Measurements from ENCODE around the gene IGFL2. TPM values are rescaled to one million over a fixed set of nuclear protein-coding genes. Genes with fewer than 3 reads are reported as not detected.

Gene IGFL2
- polyA plus RNA-seq, 3 donors = not detected

GRCh38 chr19:46142294-46142693 is 5.7 kb upstream of the IGFL2 start:
- peaks cover 0 to 5% (median 0%) of the 10 kb centered on the region in 7 donors for H3K9me3 Mint-ChIP-seq
- H3K9me3 ChIP-seq (replicated peaks in 1 of 2; ENCODE audit: control insufficient read depth in 1 of 2, insufficient read depth in 1 of 2, low read length in 2 of 2) = no peaks in the 10 kb centered on the region

DNA sequence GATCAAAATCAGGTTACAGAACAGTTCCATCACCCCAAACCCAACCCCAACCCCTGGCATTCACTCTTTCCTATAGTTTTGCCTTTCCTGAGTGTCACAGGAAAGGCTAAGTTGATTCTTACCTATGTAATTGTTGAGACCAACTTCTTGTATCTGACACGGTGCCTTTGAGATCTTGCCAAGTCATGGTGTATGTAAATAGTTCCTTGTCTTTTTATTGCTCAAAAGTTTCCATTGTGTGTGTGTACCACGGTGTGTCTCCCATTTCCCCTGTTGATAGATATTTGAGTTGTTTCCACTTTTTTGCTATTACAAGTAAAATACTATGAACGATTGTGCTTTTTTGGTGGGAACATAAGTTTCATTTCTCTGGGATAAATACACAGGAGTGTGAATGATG is 3.3 kb upstream of the IGFL2 start:
- Histone ChIP-seq H3K9me3 (replicated peaks in 1 of 2; ENCODE audit: control insufficient read depth in 1 of 2, insufficient read depth in 1 of 2, low read length in 2 of 2) (no peaks in the 10 kb centered on the region), H3K27ac (ENCODE audit: low read depth in 1 of 2, low read length in 2 of 2) (no peak overlapping the region), H3K4me3 (replicated peaks in 1 of 3; ENCODE audit: low read depth in 2 of 3, low read length in 3 of 3) (no peak overlapping the region), H3K79me2 (ENCODE audit: insufficient read depth, low read length) (no peaks in the 10 kb centered on the region), H4K20me1 (ENCODE audit: insufficient read depth, low read length) (no peaks in the 10 kb centered on the region), H3K9ac (ENCODE audit: insufficient read depth, low read length, poor library complexity, severe bottlenecking) (no peak overlapping the region), H3K36me3 (replicated peaks in 1 of 2; ENCODE audit: control insufficient read depth in 1 of 2, insufficient read depth in 2 of 2, low read length in 2 of 2) (no peaks in the 10 kb centered on the region), H3K4me2 (replicated peaks; ENCODE audit: extremely low read depth, low read length, poor library complexity, severe bottlenecking) (no peak overlapping the region), H3K27me3 (ENCODE audit: control insufficient read depth in 2 of 2, insufficient read depth in 2 of 2, low read length in 2 of 2) (peaks cover 0 to 2% of the 10 kb centered on the region in 2 donors), H2AFZ (ENCODE audit: insufficient read depth, low read depth, low read length, poor library complexity, severe bottlenecking) (no peak overlapping the region), H3K4me1 (ENCODE audit: control insufficient read depth in 1 of 2, insufficient read depth in 2 of 2, low read length in 2 of 2) (no peaks in the 10 kb centered on the region)
- Mint-ChIP-seq H3K36me3 (no peaks in the 10 kb centered on the region), H3K27ac (no peak overlapping the region), H3K9me3 (peaks cover 0 to 5% (median 0%) of the 10 kb centered on the region in 7 donors), H3K4me3 (no peak overlapping the region), H3K27me3 (ENCODE audit: low read depth in 3 of 3) (peaks cover 4 to 37% (median 25%) of the 10 kb centered on the region in 3 donors), H3K4me1 (no peaks in the 10 kb centered on the region)
- no peak for DNase-seq
- TF ChIP-seq, protein P1, sequence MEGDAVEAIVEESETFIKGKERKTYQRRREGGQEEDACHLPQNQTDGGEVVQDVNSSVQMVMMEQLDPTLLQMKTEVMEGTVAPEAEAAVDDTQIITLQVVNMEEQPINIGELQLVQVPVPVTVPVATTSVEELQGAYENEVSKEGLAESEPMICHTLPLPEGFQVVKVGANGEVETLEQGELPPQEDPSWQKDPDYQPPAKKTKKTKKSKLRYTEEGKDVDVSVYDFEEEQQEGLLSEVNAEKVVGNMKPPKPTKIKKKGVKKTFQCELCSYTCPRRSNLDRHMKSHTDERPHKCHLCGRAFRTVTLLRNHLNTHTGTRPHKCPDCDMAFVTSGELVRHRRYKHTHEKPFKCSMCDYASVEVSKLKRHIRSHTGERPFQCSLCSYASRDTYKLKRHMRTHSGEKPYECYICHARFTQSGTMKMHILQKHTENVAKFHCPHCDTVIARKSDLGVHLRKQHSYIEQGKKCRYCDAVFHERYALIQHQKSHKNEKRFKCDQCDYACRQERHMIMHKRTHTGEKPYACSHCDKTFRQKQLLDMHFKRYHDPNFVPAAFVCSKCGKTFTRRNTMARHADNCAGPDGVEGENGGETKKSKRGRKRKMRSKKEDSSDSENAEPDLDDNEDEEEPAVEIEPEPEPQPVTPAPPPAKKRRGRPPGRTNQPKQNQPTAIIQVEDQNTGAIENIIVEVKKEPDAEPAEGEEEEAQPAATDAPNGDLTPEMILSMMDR (IDR thresholded peaks at IDR 0.05) = no peak
- WGBS (ENCODE audit: insufficient coverage) = 13% methylated on average over 1 of the region's 3 CpGs
- intact Hi-C loops (cut with micrococcal nuclease) = no loop called here

More at GRCh38 chr19:46142294-46142693, 5.7 kb upstream of the IGFL2 start:
- Histone ChIP-seq H3K36me3 (replicated peaks in 1 of 2; ENCODE audit: control insufficient read depth in 1 of 2, insufficient read depth in 2 of 2, low read length in 2 of 2) (no peaks in the 10 kb centered on the region), H3K27ac (ENCODE audit: low read depth in 1 of 2, low read length in 2 of 2) (no peak overlapping the region), H3K4me3 (replicated peaks in 1 of 3; ENCODE audit: low read depth in 2 of 3, low read length in 3 of 3) (no peak overlapping the region), H3K4me1 (ENCODE audit: control insufficient read depth in 1 of 2, insufficient read depth in 2 of 2, low read length in 2 of 2) (no peaks in the 10 kb centered on the region), H3K9ac (ENCODE audit: insufficient read depth, low read length, poor library complexity, severe bottlenecking) (no peak overlapping the region), H3K4me2 (replicated peaks; ENCODE audit: extremely low read depth, low read length, poor library complexity, severe bottlenecking) (no peak overlapping the region), H2AFZ (ENCODE audit: insufficient read depth, low read depth, low read length, poor library complexity, severe bottlenecking) (no peak overlapping the region), H3K27me3 (ENCODE audit: control insufficient read depth in 2 of 2, insufficient read depth in 2 of 2, low read length in 2 of 2) (peaks cover 0 to 2% of the 10 kb centered on the region in 2 donors), H4K20me1 (ENCODE audit: insufficient read depth, low read length) (no peaks in the 10 kb centered on the region), H3K79me2 (ENCODE audit: insufficient read depth, low read length) (no peaks in the 10 kb centered on the region)
- TF ChIP-seq, protein P1 (IDR thresholded peaks at IDR 0.05) = no peak
- 67% methylated on average over 1 of the region's 4 CpGs for WGBS (ENCODE audit: insufficient coverage)
- Mint-ChIP-seq H3K36me3 (no peaks in the 10 kb centered on the region), H3K27ac (no peak overlapping the region), H3K4me3 (no peak overlapping the region), H3K4me1 (no peaks in the 10 kb centered on the region), H3K27me3 (ENCODE audit: low read depth in 3 of 3) (peaks cover 2 to 26% (median 21%) of the 10 kb centered on the region in 3 donors)
- intact Hi-C loops (cut with micrococcal nuclease) = no loop called here
- no peak for DNase-seq

All from CD14-positive monocyte (primary cell).